ENCODE measurements around the gene LPCAT2.
A peak's percentile ranks its signal among the peaks of the same experiment; 100 is the strongest.

Gene LPCAT2

GRCh38 chr16:55508941-55509931 lies at the start of gene LPCAT2:
LPCAT2 (plus strand) TSS chr16:55509072; CDS start chr16:55509182, 110 bp downstream.
- DNase-seq: peak; percentile 66 to 71

- DNase-seq: no peak
Measured at GRCh38 chr16:55462241-55462640, 46.6 kb upstream of the LPCAT2 start.

GRCh38 chr16:55464375-55464774 lies 44.5 kb upstream of the LPCAT2 start:
- DNase-seq: no peak

GRCh38 chr16:55465077-55465896 lies 43.6 kb upstream of the LPCAT2 start:
- DNase-seq: peak; percentile 88 to 89

GRCh38 chr16:55466209-55466608 lies 42.7 kb upstream of the LPCAT2 start:
- no peak for DNase-seq

GRCh38 chr16:55467898-55468297 lies 41.0 kb upstream of the LPCAT2 start:
- DNase-seq: no peak

GRCh38 chr16:55468352-55468990 lies 40.4 kb upstream of the LPCAT2 start:
- DNase-seq: no peak

GRCh38 chr16:55469821-55470532 lies 38.9 kb upstream of the LPCAT2 start:
- no peak for DNase-seq

GRCh38 chr16:55470533-55471371 lies 38.1 kb upstream of the LPCAT2 start:
- DNase-seq: no peak

GRCh38 chr16:55471448-55472097 lies 37.3 kb upstream of the LPCAT2 start:
- peak in 1 of 2 experiments; percentile 24 for DNase-seq

GRCh38 chr16:55473587-55473986 lies 35.3 kb upstream of the LPCAT2 start:
- DNase-seq: no peak

- DNase-seq: no peak
Measured at GRCh38 chr16:55474821-55475220, 34.1 kb upstream of the LPCAT2 start.

GRCh38 chr16:55475919-55476318 lies 33.0 kb upstream of the LPCAT2 start:
- DNase-seq: no peak

- no peak for DNase-seq
Measured at GRCh38 chr16:55476625-55477533, 32.0 kb upstream of the LPCAT2 start.

- no peak for DNase-seq
Measured at GRCh38 chr16:55477736-55478135, 31.1 kb upstream of the LPCAT2 start.

GRCh38 chr16:55478827-55479429 lies 29.9 kb upstream of the LPCAT2 start, which contains the start of gene MMP2:
MMP2 (plus strand) TSS chr16:55479198; CDS start chr16:55479480, 282 bp downstream.
- DNase-seq: no peak

- DNase-seq: no peak
Measured at GRCh38 chr16:55479430-55480140, 29.3 kb upstream of the LPCAT2 start.

GRCh38 chr16:55480228-55480655 lies 28.6 kb upstream of the LPCAT2 start:
- DNase-seq: no peak
